Measurements from ENCODE around the gene SH3BGRL2.

SH3BGRL2 gene

DNA sequence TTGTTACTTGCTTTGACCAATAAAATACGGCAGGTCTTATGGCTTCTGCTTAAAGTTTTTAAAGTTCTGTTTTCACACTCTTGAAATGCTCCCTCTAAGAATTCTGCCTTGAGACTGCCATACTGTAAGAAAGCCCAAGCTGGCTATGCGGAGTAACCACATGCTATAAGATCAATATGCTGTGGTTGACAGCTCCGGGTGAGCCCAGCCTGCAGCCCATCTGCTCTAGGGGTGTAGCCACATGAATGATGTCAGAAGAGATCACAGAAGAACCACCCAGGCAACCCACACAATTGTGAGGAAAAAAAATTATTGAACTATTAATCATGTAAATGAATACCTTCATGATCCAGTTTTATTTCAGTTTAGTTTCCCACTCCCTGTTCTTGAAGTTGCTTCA lies 26.1 kb upstream of the SH3BGRL2 start:
- Histone ChIP-seq H3K4me3 (ENCODE audit: low read length) (no peak overlapping the region), H3K4me1 (ENCODE audit: insufficient read depth, low read length) (no peaks in the 10 kb centered on the region), H3K9ac (ENCODE audit: low read depth, low read length) (no peak overlapping the region), H3K36me3 (ENCODE audit: insufficient read depth, low read depth, low read length) (no peaks in the 10 kb centered on the region), H3K27ac (ENCODE audit: low read length) (no peak overlapping the region), H3K27me3 (ENCODE audit: insufficient read depth, low read length) (no peaks in the 10 kb centered on the region), H3K9me3 (ENCODE audit: insufficient read depth, low read depth, low read length) (no peaks in the 10 kb centered on the region)

- no peak overlapping the region for H3K4me3 ChIP-seq (ENCODE audit: low read length)
- H3K27ac ChIP-seq (ENCODE audit: low read length) = no peak overlapping the region
- no peaks in the 10 kb centered on the region for H3K27me3 ChIP-seq (ENCODE audit: insufficient read depth, low read length)
- no peak overlapping the region for H3K9ac ChIP-seq (ENCODE audit: low read depth, low read length)
- H3K9me3 ChIP-seq (ENCODE audit: insufficient read depth, low read depth, low read length) = no peaks in the 10 kb centered on the region
- H3K36me3 ChIP-seq (ENCODE audit: insufficient read depth, low read depth, low read length) = no peaks in the 10 kb centered on the region
- H3K4me1 ChIP-seq (ENCODE audit: insufficient read depth, low read length) = no peaks in the 10 kb centered on the region
Observed at GRCh38 chr6:79605968-79606764, 25.0 kb upstream of the SH3BGRL2 start.

DNA sequence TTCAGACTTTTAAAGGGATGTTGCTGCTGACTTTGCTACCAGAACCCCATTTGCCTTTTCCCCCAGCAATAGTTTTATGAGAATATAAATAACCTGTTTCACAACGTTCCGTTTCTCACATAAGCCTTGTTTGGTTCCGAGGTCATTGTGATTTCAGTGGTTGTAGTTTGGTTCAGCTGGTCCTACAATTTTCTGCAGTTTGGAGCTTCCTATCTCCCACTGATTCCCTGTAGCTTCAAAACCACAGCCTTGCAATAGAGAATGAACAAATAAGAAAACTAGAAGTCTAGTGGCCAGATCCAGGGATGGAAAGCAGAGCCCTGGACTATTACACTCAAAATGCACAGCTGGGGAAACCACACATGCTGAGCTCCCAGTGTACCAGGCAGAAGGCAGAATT lies 24.1 kb upstream of the SH3BGRL2 start:
- Histone ChIP-seq H3K9me3 (ENCODE audit: insufficient read depth, low read depth, low read length) (no peaks in the 10 kb centered on the region), H3K27ac (ENCODE audit: low read length) (no peak overlapping the region), H3K4me3 (ENCODE audit: low read length) (no peak overlapping the region), H3K9ac (ENCODE audit: low read depth, low read length) (no peak overlapping the region), H3K4me1 (ENCODE audit: insufficient read depth, low read length) (no peaks in the 10 kb centered on the region), H3K27me3 (ENCODE audit: insufficient read depth, low read length) (no peaks in the 10 kb centered on the region), H3K36me3 (ENCODE audit: insufficient read depth, low read depth, low read length) (no peaks in the 10 kb centered on the region)

GRCh38 chr6:79608334-79609224 lies 22.6 kb upstream of the SH3BGRL2 start:
- Histone ChIP-seq H3K4me1 (ENCODE audit: insufficient read depth, low read length) (no peaks in the 10 kb centered on the region), H3K9me3 (ENCODE audit: insufficient read depth, low read depth, low read length) (no peaks in the 10 kb centered on the region), H3K9ac (ENCODE audit: low read depth, low read length) (no peak overlapping the region), H3K27me3 (ENCODE audit: insufficient read depth, low read length) (no peaks in the 10 kb centered on the region), H3K4me3 (ENCODE audit: low read length) (no peak overlapping the region), H3K36me3 (ENCODE audit: insufficient read depth, low read depth, low read length) (no peaks in the 10 kb centered on the region), H3K27ac (ENCODE audit: low read length) (no peak overlapping the region)

DNA sequence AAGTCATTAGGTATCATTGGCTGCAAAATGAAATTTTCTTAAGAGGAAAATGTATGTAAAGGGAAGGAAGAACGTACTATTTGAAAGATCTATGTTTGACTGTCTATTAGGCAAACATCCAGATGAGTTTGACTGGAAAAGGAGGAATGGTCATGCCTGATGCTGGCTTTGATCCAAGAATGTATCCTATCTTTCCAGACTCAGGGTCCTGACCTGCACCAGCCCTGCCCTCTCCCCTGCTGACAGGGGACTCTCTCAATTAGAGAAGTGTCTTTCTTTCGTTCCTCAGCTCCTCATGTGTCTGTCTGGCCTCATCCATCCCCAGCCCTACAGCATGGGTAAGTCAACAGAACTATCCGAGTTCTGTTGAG lies 21.9 kb upstream of the SH3BGRL2 start:
- Histone ChIP-seq H3K36me3 (ENCODE audit: insufficient read depth, low read depth, low read length) (no peaks in the 10 kb centered on the region), H3K4me3 (ENCODE audit: low read length) (no peak overlapping the region), H3K27me3 (ENCODE audit: insufficient read depth, low read length) (no peaks in the 10 kb centered on the region), H3K4me1 (ENCODE audit: insufficient read depth, low read length) (no peaks in the 10 kb centered on the region), H3K9me3 (ENCODE audit: insufficient read depth, low read depth, low read length) (no peaks in the 10 kb centered on the region), H3K27ac (ENCODE audit: low read length) (no peak overlapping the region), H3K9ac (ENCODE audit: low read depth, low read length) (no peak overlapping the region)

- Histone ChIP-seq H3K4me3 (ENCODE audit: low read length) (no peak overlapping the region), H3K27me3 (ENCODE audit: insufficient read depth, low read length) (no peaks in the 10 kb centered on the region), H3K9ac (ENCODE audit: low read depth, low read length) (no peak overlapping the region), H3K36me3 (ENCODE audit: insufficient read depth, low read depth, low read length) (no peaks in the 10 kb centered on the region), H3K9me3 (ENCODE audit: insufficient read depth, low read depth, low read length) (no peaks in the 10 kb centered on the region), H3K4me1 (ENCODE audit: insufficient read depth, low read length) (no peaks in the 10 kb centered on the region), H3K27ac (ENCODE audit: low read length) (no peak overlapping the region)
Observed at GRCh38 chr6:79610306-79611009, 20.7 kb upstream of the SH3BGRL2 start.

DNA sequence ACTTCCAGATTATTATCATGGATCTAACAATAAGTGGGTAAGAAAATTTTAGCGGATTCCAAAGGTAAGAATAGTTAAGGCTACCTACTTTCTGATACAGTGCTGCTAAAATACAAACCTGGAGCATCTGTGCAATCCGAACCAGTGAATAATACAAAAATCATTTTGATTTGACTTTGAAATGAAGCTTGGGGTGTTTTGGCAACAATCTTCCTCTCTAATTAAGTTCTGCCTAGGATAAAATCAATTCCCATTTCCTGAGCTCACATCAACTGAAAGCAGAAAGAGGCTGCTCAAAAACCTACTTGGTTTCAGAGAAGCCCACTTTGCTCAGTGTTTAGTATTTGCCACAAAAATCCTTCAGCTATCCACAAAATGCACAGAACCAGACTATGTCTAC lies 18.7 kb upstream of the SH3BGRL2 start:
- H3K27ac ChIP-seq (ENCODE audit: low read length) = no peak overlapping the region
- H3K36me3 ChIP-seq (ENCODE audit: insufficient read depth, low read depth, low read length) = no peaks in the 10 kb centered on the region
- no peak overlapping the region for H3K4me3 ChIP-seq (ENCODE audit: low read length)
- H3K27me3 ChIP-seq (ENCODE audit: insufficient read depth, low read length) = no peaks in the 10 kb centered on the region
- H3K9me3 ChIP-seq (ENCODE audit: insufficient read depth, low read depth, low read length) = no peaks in the 10 kb centered on the region
- no peaks in the 10 kb centered on the region for H3K4me1 ChIP-seq (ENCODE audit: insufficient read depth, low read length)
- H3K9ac ChIP-seq (ENCODE audit: low read depth, low read length) = no peak overlapping the region

DNA sequence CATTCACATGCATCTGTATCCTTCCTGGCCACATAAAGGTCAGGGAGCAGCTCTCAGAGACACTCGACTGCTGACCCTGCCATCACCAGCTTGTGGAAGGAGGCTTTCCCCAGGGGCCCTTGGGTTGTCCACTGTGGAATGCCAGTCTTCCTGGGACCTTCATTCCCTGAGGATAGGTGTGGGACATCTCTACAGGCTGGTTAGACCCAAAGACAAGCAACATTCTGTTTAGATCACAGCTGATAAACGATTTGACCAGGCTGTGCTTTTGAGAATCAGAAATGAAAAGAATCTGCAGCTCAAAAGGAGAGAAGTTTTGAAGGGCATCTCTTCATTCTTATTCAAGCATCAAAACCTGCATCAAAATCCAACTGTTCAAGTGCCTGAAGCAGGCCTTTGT lies 18.2 kb upstream of the SH3BGRL2 start:
- Histone ChIP-seq H3K36me3 (ENCODE audit: insufficient read depth, low read depth, low read length) (no peaks in the 10 kb centered on the region), H3K4me1 (ENCODE audit: insufficient read depth, low read length) (no peaks in the 10 kb centered on the region), H3K27me3 (ENCODE audit: insufficient read depth, low read length) (no peaks in the 10 kb centered on the region), H3K9me3 (ENCODE audit: insufficient read depth, low read depth, low read length) (no peaks in the 10 kb centered on the region), H3K27ac (ENCODE audit: low read length) (no peak overlapping the region), H3K4me3 (ENCODE audit: low read length) (no peak overlapping the region), H3K9ac (ENCODE audit: low read depth, low read length) (no peak overlapping the region)

DNA sequence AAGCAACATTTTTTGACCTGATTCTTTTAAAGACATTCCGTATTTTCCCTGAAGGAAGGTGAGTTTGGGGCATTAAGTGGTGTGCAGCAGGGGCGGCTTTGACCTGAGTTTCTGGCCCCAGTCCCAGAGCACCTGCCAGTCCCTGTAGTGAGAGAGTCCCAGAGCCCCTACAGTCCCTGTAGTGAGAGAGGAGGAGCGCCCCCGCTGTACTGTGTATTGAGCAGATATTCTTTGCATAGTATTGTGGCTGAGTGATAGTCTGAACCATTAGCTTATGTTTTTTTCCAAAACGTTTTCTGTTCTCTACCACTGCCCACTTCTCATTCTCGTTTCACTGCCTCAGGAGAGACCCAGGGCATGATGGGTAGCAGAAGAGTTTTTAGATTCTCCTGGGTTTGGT lies 17.2 kb upstream of the SH3BGRL2 start:
- H3K27me3 ChIP-seq (ENCODE audit: insufficient read depth, low read length) = no peaks in the 10 kb centered on the region
- no peak overlapping the region for H3K27ac ChIP-seq (ENCODE audit: low read length)
- no peak overlapping the region for H3K9ac ChIP-seq (ENCODE audit: low read depth, low read length)
- no peaks in the 10 kb centered on the region for H3K4me1 ChIP-seq (ENCODE audit: insufficient read depth, low read length)
- H3K9me3 ChIP-seq (ENCODE audit: insufficient read depth, low read depth, low read length) = no peaks in the 10 kb centered on the region
- no peaks in the 10 kb centered on the region for H3K36me3 ChIP-seq (ENCODE audit: insufficient read depth, low read depth, low read length)
- no peak overlapping the region for H3K4me3 ChIP-seq (ENCODE audit: low read length)

- H3K4me1 ChIP-seq (ENCODE audit: insufficient read depth, low read length) = peaks cover 1% of the 10 kb centered on the region; the same call in 1 of the 2 replicates
- no peaks in the 10 kb centered on the region for H3K36me3 ChIP-seq (ENCODE audit: insufficient read depth, low read depth, low read length)
- H3K27me3 ChIP-seq (ENCODE audit: insufficient read depth, low read length) = no peaks in the 10 kb centered on the region
- no peaks in the 10 kb centered on the region for H3K9me3 ChIP-seq (ENCODE audit: insufficient read depth, low read depth, low read length)
- H3K27ac ChIP-seq (ENCODE audit: low read length) = no peak overlapping the region
- H3K4me3 ChIP-seq (ENCODE audit: low read length) = no peak overlapping the region
- no peak overlapping the region for H3K9ac ChIP-seq (ENCODE audit: low read depth, low read length)
Observed at GRCh38 chr6:79614326-79615305, 16.5 kb upstream of the SH3BGRL2 start.

- H3K27ac ChIP-seq (ENCODE audit: low read length) = no peak overlapping the region
- H3K4me1 ChIP-seq (ENCODE audit: insufficient read depth, low read length) = peaks cover 4% of the 10 kb centered on the region; the same call in 1 of the 2 replicates
- no peaks in the 10 kb centered on the region for H3K9me3 ChIP-seq (ENCODE audit: insufficient read depth, low read depth, low read length)
- no peaks in the 10 kb centered on the region for H3K27me3 ChIP-seq (ENCODE audit: insufficient read depth, low read length)
- H3K4me3 ChIP-seq (ENCODE audit: low read length) = no peak overlapping the region
- no peaks in the 10 kb centered on the region for H3K36me3 ChIP-seq (ENCODE audit: insufficient read depth, low read depth, low read length)
- H3K9ac ChIP-seq (ENCODE audit: low read depth, low read length) = no peak overlapping the region
Observed at GRCh38 chr6:79617518-79617941, 13.6 kb upstream of the SH3BGRL2 start.
